Femur (tissue), 1 donor: Measurements from ENCODE around the gene UNC13A.
A peak's percentile ranks its signal among the peaks of the same experiment; 100 is the strongest.
"Not testable (repeated sequence)": the region's sequence is repeated elsewhere in the genome, so short reads cannot be mapped to it uniquely, and the experiment has no call there.

Experiments
- DNase-seq: peaks from one replicate; pipeline ENCODE4 v3.0.0-alpha.2; 2017

UNC13A gene

DNA sequence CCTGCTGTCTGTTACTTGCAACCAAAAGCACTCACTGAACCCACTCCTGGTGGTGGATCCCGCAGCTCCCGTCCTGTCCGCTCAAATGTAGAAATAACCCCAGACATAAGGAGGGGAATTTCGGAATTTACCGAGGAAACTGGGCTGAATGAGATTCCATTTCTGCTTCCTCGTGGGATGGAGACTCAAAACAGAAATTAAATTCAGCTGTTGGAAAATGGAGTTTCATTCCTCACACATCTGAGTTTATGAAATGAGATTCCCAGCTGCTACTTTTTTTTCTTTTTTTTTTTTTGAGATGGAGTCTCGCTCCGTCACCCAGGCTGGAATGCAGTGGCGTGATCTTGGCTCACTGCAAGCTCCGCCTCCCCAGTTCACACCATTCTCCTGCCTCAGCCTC, 88.4 kb downstream of the UNC13A start:
- DNase-seq = no peak

DNA sequence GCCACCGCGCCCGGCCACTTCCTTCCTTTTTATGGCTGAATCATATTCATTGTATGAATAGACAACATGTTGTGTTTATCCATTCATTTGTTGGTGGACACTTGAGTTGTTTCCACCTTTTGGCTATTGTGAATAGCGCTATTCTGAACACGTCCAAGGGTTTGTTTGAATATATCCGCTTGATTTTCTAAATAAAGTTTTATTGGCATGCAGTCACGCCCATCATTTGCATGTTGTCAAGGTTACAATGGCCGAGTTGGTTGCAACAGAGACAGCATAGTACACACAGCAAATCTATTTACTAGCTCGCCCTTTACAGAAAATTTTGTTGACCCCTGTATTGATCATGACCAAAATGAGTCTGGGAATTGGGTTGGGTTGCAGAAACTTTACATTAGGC, 89.2 kb downstream of the UNC13A start:
- DNase-seq = no peak

DNA sequence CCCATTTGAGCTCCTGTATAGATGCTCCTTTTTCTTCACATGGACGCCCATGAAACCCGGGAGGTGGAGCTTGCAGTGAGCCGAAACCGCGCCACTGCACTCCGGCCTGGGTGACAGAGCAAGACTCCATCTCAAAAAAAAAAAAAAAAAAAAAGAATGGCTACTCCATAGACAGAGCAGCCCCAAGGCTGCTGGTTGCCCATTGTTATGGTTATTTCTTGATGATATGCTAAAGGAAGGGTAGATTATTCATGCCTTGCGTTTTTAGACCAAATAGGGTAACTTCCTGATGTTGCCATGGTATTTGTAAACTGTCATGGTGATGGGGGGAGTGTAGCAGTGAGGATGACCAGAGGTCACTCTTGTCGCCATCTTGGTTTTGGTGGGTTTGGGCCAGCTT, 90.1 kb downstream of the UNC13A start:
- not testable (repeated sequence) for DNase-seq

DNA sequence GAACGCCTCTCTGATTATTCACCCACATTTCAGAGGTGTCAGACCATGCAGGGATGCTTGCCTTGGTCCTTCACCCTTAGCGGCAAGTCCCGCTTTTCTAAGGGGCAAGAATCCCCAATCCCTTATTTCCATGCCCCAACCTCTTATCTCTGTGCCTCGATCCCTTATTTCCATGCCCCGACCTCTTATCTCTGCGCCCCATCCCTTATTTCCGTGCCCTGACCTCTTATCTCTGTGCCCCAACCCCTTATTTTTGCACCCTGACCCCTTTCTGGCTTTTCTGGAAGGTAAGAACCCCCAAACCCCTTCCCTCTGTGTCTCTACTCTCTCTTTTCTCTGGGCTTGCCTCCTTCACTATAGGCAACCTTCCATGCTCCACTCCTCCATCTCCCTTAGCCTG, 93.9 kb downstream of the UNC13A start:
- DNase-seq = not testable (repeated sequence)

DNA sequence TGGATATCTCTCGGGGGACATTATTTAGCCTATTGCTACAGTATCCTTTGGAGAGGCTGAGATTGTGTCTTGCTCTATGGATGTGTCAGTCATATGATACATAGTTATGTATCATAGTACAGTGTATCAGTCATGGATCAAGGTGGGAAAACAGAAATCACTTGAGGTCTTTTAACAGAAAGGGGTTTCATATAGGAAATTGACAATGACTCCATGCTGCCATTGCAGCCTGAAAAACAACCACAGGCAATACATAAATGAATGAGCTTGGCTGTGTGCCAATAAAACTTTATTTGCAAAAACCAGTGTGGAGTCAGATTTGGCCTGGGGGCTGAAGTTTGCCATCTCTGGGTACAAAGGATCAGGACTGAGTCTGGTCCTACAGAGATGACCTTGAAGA, 97.3 kb downstream of the UNC13A start:
- DNase-seq = no peak

DNA sequence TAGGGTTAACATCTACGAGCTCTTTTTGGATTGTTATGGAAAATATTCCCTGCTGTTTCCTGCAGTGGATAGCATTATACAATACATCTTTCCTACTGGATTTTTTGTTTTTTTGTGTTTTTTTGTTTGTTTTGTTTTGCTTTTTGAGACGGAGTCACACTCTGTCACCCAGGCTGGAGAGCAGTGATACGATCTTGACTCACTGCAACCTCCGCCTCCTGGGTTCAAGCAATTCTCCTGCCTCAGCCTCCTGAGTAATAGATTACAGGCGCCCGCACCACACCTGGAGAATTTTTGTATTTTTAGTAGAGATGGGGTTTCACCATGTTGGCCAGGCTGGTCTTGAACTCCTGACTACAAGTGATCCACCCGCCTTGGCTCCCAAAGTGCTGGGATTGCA, 102.8 kb downstream of the UNC13A start:
- DNase-seq = not testable (repeated sequence)

DNA sequence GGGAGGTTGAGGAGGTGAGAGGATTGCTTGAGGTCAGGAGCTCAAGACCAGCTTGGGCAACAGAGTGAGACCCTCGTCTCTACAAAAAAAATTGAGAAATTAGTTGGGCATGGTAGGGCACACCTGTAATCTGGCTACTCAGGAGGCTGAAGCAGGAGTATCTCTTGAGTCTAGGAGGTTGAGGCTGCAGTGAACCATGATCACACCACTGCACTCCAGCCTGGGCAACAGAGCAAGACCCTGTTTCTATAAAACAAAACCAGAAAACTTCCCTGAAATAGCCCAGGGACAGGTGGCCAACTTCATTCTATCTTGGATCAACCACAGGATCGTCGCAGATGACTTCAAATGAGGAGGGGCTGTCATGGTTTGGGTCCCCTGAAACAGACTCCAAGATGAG, 104.0 kb downstream of the UNC13A start:
- no peak for DNase-seq

DNA sequence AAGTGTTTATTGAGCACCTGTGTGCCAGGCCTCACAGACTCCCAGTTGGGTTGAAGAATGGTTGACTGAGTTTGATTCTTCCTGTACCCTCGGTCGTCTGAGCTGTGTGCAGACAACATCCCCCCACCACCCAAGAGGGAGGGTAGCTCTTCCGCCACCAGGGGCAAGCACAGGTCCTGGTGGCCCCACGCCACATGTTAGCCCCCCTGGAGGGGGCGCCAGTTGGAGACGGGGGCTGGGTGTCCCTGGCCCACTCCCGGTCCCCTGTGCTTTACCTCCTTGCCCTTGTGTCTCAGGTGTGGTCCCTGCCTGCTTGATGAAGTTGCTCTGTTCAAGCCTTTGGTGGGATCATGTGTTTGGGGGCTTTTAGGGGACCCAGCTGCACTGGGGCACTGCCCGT, 105.5 kb downstream of the UNC13A start:
- no peak for DNase-seq

DNA sequence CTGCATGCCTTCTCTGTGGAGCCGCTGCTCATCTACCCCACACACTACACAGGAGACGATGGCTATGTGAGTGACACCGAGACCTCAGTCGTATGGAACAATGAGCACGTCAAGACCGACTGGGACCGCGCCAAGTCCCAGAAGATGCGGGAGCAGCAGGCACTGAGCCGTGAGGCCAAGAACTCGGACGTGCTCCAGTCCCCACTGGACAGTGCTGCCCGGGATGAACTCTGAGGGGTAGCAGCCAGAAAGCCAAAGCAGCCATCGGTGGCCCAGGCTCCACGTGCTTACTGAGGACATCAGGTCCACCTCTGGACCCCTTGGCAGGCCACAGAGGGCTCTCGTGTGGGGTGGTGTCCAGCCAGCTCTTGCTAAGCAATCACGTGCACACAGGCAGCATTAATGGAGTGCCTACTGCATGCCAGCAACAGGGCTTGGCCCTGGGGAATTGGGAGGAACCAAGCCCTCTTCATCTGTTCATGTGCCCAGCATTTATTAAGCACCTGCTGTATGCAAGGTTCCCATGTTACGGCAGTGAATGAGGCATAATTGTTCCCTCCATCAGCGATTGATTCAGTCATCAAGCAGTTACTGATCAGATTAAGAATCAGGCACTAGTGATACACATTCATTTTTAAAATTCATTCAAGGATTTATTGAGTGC, 106.8 kb downstream of the UNC13A start:
- DNase-seq = no peak

DNA sequence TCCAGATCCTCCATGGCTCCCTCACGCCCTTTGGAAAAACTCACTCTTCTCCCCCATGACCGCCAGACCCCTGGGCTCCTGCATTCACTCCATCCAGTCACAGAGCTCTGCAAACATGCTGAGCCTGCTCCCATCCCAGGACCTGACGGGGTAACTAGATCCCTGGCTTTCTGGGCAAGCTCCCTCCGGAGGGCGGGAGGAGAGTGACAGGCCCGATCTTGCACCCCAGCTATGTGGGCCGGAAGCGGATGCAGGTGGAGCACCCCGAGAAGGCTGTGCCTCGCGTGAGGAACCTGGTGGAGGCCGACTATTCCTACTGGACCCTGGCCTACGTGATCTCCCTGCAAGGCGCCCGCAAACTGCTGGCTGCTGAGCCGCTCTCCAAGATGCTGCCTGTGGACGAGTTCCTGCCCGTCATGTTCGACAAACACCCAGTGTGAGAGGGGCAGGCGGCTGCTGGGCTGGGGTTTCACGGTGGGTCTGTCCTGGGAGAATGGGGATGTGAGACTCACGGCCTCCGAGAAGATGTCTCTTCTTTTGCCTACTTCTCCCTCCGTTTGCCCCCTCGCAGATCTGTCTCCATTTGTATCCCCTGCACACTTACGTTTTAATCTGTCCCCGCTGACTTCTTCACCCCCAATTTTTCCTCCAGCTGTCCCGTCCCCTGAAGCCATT, 107.5 kb downstream of the UNC13A start:
- no peak for DNase-seq

DNA sequence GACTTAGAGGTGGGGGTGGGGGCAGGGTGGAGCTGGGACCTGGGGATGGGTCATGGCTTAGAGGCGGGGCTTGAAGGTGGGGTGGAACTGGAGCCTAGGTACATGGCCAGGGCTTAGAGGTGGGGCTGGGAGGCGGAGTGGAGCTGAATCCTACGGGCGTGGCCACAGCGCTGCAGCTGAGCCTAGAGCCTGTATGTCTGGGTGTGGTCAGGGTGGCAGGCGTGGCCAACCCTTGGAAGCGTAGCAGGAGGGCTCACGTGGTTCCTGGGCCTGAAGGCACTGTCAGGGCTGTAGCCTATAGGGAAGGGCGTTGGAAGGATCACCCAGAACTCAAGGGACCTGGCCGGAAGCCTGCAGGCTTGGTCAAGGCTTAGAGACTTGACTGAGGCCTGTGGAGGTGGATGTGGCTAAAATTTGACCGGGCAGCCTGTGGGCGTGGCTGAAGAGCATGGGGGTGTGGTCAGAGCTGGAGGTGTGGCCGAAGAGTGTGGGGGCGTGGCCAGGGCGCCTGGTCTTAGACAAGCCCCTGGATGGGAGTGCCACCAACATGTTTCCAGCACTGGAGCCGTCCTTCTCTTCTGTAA, 108.4 kb downstream of the UNC13A start:
- peak; percentile 69 for DNase-seq

DNA sequence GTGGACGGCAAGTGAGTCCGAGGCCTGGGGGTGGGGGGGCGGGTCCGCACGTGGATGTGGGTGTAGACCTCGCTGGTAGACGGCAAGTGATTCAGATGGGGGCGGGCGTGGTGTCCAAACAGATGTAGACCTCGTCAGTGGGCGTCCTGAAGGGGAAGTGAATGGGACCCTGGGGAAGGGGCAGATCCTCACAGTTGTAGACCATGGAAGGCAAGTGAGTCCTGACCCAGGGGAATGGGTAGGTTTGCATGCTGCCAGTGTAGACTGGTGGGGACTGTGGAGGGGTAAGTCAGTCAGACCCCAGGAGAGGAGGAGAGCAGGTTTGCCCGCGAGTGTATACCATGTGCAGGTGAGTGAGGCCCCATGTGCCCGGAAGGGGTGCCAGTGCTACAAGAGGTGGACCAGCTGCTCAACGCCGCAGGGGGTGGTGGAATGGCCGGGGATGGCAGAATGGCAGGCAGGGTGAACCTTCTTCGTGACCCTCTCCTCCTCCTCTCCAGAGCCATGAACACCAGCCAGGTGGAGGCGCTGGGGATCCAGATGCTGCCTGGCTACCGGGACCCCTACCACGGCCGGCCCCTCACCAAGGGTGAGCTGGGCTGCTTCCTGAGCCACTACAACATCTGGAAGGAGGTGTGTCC, 110.6 kb downstream of the UNC13A start:
- DNase-seq = no peak

DNA sequence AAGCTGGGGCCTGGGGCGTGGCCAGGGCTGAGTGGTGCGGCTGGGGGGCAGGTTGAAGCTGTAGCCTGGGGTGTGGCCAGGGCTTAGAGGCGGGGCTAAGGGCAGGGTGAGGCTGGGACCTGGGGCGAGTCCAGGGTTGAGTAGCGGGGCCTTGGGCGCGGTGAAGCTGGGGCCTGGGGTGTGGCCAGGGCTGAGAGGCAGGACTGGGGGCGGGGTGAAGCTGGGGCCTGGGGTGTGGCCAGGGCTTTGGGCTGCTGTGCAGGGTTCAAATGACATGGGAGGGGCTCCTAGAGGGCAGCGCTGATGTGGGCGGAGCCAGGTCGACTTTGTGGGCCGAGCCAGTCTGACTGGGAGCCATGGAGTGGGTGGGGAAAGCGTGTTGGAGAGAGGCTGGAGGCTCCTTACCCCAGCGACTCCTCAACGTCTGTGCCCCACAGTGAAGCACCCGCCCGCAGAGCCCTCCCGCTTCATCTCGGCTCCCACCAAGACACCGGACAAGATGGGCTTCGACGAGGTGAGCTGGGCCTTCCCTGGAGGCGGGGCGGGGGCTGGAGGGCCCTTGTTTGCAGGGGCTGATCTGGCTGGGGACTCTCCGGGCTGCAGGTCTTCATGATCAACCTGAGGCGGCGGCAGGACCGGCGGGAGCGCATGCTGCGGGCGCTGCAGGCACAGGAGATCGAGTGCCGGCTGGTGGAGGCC, 111.2 kb downstream of the UNC13A start:
- DNase-seq = peak; percentile 81

DNA sequence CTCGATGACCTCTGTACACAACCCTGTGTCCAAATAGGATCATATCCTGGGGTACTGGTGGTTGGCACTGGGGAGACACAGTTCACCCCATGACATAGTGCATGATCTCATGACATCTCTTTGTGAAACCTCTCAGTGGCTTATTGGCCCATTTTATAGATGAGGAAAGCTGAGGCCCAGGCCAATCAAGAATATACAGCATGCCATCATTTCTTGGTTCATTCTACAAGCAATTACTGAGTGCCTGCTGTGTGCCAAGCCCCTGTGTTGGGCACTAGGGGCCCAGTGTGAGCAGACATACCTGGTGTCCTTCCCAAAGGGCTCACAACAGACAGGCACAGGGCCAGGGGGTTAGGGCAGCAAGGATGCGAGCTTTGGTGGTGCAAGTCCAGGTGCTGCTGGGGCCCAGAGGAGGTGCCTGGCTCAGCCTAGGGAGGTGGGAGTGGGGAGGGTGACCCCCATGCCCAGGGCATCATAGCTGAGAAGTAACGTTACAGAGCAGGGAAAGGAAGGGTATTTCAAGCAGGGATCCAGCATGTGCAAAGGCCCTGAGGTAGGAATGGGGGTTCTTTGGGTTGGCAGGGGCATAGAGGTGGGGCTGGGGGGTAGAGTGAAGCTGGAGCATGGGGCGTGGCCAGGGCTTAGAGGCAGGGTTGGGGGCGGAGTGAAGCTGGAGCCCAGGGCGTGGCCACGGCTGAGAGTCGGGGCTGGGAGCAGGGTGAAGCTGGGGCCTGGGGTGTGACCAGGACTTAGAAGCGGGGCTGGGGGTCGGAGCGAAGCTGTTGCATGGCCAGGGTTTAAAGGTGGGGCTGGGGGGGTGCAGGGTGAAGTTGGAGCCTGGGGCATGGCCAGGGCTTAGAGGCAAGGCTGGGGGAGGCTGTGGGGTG, 112.0 kb downstream of the UNC13A start:
- no peak for DNase-seq

DNA sequence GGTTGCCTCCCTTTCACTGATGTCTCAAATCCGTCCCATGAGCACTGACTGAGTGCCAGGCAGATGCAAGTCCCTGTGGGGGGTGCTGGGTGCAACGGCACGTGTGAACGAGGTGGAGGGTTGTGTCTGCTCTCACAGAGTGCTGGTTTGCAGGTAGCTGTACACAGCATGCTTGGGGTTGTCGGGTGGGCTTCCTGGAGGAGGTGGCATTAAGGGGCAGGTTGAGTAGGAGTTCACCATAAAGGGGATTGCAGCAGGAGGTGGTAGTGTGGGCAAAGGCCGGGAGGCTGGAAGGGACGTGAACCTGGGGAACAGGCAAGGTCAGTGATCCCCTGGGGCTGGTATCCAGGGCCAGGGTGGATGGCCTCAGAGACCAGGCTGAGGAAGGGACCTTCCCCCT, 115.5 kb downstream of the UNC13A start:
- DNase-seq = no peak

DNA sequence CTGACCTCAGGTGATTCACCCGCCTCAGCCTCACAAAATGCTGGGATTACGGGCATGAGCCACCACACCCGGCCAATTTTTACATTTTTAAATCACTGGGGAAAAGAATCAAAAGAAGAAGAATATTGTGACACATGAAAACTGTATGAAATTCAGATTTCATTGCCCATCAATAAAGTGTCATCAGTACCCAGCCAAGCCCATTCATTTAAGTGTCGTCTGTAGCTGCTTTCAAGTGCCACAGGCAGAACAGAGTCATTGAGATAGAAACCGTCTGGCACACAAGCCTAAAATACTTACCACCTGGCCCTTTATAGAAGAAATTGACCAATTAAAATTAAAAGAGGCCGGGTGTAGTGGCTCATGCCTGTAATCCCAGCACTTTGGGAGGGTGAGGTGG, 117.4 kb downstream of the UNC13A start:
- no peak for DNase-seq

DNA sequence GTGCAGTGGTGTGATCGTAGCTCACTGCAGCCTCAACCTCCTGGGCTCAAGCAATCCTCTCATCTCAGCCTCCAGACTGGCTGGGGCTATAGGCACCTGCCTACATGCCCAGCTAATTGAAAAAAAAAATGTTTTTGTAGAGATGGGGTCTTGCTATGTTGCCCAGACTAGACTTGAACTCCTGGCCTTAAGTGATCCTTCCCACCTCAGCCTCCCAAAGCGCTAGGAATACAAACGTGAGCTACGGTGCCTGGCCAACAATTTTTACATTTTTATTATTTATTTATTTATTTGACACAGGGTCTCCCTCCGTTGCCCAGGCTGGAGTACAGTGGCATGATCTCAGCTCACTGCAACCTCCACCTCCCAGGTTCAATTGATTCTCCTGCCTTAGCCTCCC, 117.9 kb downstream of the UNC13A start:
- DNase-seq = not testable (repeated sequence)

DNA sequence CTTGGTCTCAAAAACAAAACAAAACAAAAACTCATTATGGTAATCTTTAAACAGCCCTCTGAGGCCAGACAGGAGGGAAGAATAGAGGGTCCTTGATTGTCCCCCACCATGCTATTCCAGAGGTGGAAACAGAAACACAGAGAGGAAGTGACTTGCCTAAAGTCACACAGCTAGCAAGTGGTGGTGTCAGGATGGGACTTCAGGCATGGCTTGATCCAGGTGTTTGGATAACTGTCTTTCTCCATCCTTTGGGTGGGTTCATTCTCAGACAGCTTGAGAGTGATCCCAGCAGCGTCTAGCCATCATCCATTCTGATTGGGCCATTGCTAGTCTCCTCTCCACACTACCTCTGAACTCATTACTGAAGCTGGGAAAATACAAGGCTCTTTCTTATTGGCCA, 120.2 kb downstream of the UNC13A start:
- DNase-seq = no peak

DNA sequence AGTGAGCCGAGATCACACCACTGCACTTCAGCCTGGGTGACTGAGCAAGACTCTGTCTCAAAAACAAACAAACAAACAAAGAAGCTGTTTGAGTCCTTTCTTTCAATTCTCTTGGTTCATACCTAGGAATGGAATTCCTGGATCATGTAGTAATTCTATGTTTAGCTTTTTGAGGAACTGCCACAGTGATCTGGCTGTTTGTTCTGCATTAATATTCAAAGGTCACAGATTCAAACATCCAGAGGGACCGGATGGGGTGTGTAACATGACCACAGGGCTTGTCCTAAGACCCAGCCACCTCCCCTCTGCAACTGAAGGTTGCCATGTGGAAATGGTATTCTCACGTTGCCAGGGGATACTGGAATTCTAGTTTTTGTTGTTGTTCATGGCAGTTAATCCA, 122.5 kb downstream of the UNC13A start:
- no peak for DNase-seq

DNA sequence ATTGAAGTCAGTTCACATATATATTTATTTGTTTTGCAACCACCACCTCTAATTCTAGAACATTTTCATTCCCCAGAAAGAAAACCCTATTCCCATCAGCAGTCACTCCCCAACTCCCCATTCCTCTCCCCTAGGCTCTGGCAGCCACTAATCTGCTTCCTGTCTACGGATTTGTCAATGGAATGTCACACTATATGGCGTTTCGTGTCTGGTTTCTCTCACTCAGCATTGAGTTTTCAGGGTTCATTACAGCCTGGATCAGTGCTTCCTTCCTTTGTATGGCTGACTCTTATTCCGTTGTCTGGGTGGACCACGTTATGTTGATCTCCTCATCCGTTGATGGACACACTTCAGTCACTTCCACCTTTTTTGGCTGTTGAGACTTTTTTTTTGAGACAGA, 123.4 kb downstream of the UNC13A start:
- no peak for DNase-seq

DNA sequence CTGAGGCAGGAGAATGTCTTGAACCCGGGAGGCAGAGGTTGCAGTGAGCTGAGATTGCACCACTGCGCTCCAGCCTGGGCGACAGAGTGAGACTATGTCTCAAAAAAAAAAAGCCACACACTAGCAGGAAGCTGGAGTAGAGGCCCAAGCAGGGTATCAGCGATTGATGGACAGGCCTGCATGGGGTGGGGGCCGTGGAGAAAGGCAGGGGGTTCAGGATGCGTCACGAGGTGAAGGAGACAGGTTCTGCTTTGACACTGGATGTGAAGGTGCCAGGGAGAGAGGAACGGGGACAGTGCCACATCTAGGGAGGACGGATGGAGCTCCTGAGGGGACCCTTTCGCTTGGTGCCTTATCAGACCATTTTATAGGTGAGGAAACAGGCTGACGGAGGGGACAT, 125.6 kb downstream of the UNC13A start:
- DNase-seq = no peak

DNA sequence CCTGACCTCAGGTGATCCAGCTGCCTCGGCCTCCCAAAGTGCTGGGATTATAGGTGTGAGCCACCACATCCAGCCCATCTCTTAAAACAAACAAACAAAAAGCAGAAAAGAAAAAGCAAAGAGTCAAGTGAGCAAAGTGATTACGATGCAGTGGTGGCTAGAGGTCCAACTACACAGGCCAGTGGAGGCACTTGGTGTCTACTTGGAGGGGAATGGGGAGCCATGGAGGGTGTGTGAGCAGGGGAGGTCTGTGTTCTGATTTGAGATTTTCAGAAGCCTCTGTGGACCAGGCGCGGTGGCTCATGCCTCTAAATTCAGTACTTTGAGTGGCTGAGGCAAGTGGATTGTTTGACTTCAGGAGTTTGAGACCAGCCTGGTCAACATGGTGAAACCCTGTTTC, 126.1 kb downstream of the UNC13A start:
- no peak for DNase-seq
